K562 (cell line): ENCODE results near the gene CFP. TPM values are rescaled to one million over a fixed set of nuclear protein-coding genes. Genes with fewer than 3 reads are reported as not detected.

Experiments
- ATAC-seq: fragments of 200-7000 bp; cut with Tn5 transposase; 3 replicates; pipeline ENCODE4 v1.9.1; 2020; ENCODE audit warnings: moderate library complexity
- BruUV-seq: library from RNA; stranded (reverse); fragments of 400-500 nt; replicated peaks from 2 replicates; lab custom pipeline; 2021; lab: Mats Ljungman, UMichigan
- CTCF ChIA-PET: fragments of 300-600 bp; formaldehyde crosslinking; extraction: SDS; loops from one replicate; lab custom pipeline; 2021; ENCODE audit warnings: low intra/inter-chr PET ratio; lab: Yijun Ruan, JAX
- POLR2A ChIA-PET: fragments of 300-600, 350-650 bp; sonication (Branson Sonifier 250); formaldehyde crosslinking; extraction: SDS; loops from one replicate; lab custom pipeline; 2021; ENCODE audit warnings: antibody characterized with exemption, inconsistent platforms; lab: Yijun Ruan, JAX
- DNase-seq, 4 experiments: peaks; one replicate each; pipeline versions ENCODE4 v3.0.0 to v3.0.0-alpha.2; 2011 to 2018; ENCODE audit warnings: low spot score in 3 of 4, mixed read lengths in 3 of 4; ENCODE audit errors: extremely low read depth in 1 of 4
- FAIRE-seq: peaks from 2 replicates; lab custom pipeline; 2011; peaks lifted over from hg19 to GRCh38; lab: Jason Lieb, UNC
- H2AFZ ChIP-seq: 2 replicates; pipeline ENCODE4 v1.6.0; 2011; ENCODE audit warnings: low read depth, low read length, control low read depth, inconsistent platforms
- H3K27ac ChIP-seq: fragments of 200-600 bp; 3 replicates; pipeline ENCODE4 v1.8.0; 2011; ENCODE audit warnings: low read depth, mild to moderate bottlenecking, control low read depth, inconsistent platforms, low read length, moderate library complexity, mixed read lengths; ENCODE audit errors: extremely low read depth
- H3K27me3 ChIP-seq, 2 experiments: fragments of 300-600 bp in 1 of 2; 2 replicates in 1 of 2; 3 replicates in 1 of 2; pipeline versions ENCODE4 v1.6.0 to v1.8.0; 2011; ENCODE audit warnings: inconsistent platforms in 2 of 2, low read length in 2 of 2, mild to moderate bottlenecking in 1 of 2, mixed read lengths in 1 of 2, moderate library complexity in 1 of 2; ENCODE audit not compliant: control insufficient read depth in 2 of 2, insufficient read depth in 2 of 2
- H3K36me3 ChIP-seq: fragments of 300-600 bp; 3 replicates; pipeline ENCODE4 v1.8.0; 2011; ENCODE audit warnings: mild to moderate bottlenecking, low read length, inconsistent platforms; ENCODE audit not compliant: control insufficient read depth, insufficient read depth
- H3K4me1 ChIP-seq, 2 experiments: fragments of 200-600 bp in 1 of 2; replicated peaks in 1 of 2; 2 replicates in 1 of 2; 3 replicates in 1 of 2; pipeline versions ENCODE4 v1.5.1 to v1.8.0; 2011; ENCODE audit warnings: inconsistent platforms in 2 of 2, low read length in 2 of 2, mild to moderate bottlenecking in 1 of 2, mixed read lengths in 1 of 2, moderate library complexity in 1 of 2; ENCODE audit not compliant: control insufficient read depth in 2 of 2, insufficient read depth in 2 of 2
- H3K4me2 ChIP-seq: 2 replicates; pipeline ENCODE4 v1.6.1; 2011; ENCODE audit warnings: low read length, control low read depth, inconsistent platforms, mixed read lengths; ENCODE audit not compliant: insufficient read depth
- H3K4me3 ChIP-seq: fragments of 200-600 bp; sonication (generic), shearing (Covaris generic); 2 replicates; pipeline ENCODE4 v1.5.1; 2016; ENCODE audit warnings: control low read depth, inconsistent platforms
- H3K79me2 ChIP-seq: fragments of 200-600 bp; 3 replicates; pipeline ENCODE4 v1.8.0; 2011; ENCODE audit warnings: low read length, inconsistent platforms; ENCODE audit not compliant: control insufficient read depth, insufficient read depth
- H3K9ac ChIP-seq, 2 experiments: 2 replicates each; pipeline versions ENCODE4 v1.6.0 to v1.6.1; 2011; ENCODE audit warnings: low read depth in 2 of 2, low read length in 2 of 2, control low read depth in 1 of 2, inconsistent platforms in 1 of 2, mild to moderate bottlenecking in 1 of 2, mixed read lengths in 1 of 2; ENCODE audit not compliant: insufficient read depth in 1 of 2
- H3K9me1 ChIP-seq: one replicate; pipeline ENCODE4 v1.6.0; 2011; ENCODE audit warnings: inconsistent platforms, mild to moderate bottlenecking, low read length, moderate library complexity; ENCODE audit not compliant: control insufficient read depth, insufficient read depth
- H3K9me3 ChIP-seq: replicated peaks from 2 replicates; pipeline ENCODE4 v1.5.1; 2011; ENCODE audit warnings: low read depth, low read length, inconsistent platforms; ENCODE audit not compliant: control insufficient read depth, insufficient read depth
- H4K20me1 ChIP-seq: replicated peaks from 2 replicates; pipeline ENCODE4 v1.6.1; 2011; ENCODE audit warnings: low read length, inconsistent platforms, mixed read lengths; ENCODE audit not compliant: control insufficient read depth, insufficient read depth
- BRD9 ChIP-seq: fragments of 450-650 bp; IDR thresholded peaks from 2 replicates; pipeline ENCODE4 v1.6.1; 2018; ENCODE audit warnings: low read depth; ENCODE audit not compliant: partially characterized antibody
- CEBPB ChIP-seq: fragments of 450-650 bp; IDR thresholded peaks from 2 replicates; pipeline ENCODE4 v1.6.1; 2016; ENCODE audit warnings: missing genetic modification characterization, missing compliant biosample characterization
- CEBPG ChIP-seq, 3 experiments: fragments of 200-800 bp in 1 of 3; sonication (Bioruptor generic) in 1 of 3; sonication (generic) in 1 of 3; formaldehyde crosslinking in 1 of 3; IDR thresholded peaks in 2 of 3; conservative IDR thresholded peaks in 1 of 3; 2 replicates each; pipeline versions ENCODE4 v1.6.1 to v1.8.0; 2016 to 2022; ENCODE audit warnings: missing compliant biosample characterization in 2 of 3, missing genetic modification characterization in 2 of 3, mild to moderate bottlenecking in 1 of 3, missing genetic modification reagents in 1 of 3
- FOXA1 ChIP-seq: fragments of 450-650 bp; IDR thresholded peaks from 2 replicates; pipeline ENCODE4 v1.6.1; 2016; ENCODE audit warnings: mild to moderate bottlenecking, borderline replicate concordance
- HMBOX1 ChIP-seq: sonication (generic); IDR thresholded peaks from 2 replicates; pipeline ENCODE4 v1.6.1; 2016
- MEF2D ChIP-seq: conservative IDR thresholded peaks from 2 replicates; pipeline ENCODE4 v1.6.1; 2016; ENCODE audit warnings: low read depth, missing genetic modification characterization, missing compliant biosample characterization
- PBX2 ChIP-seq, 2 experiments: IDR thresholded peaks in 1 of 2; conservative IDR thresholded peaks in 1 of 2; 2 replicates each; pipeline ENCODE4 v1.6.1; 2016; ENCODE audit warnings: low read depth in 2 of 2, mild to moderate bottlenecking in 1 of 2, missing compliant biosample characterization in 1 of 2, missing genetic modification characterization in 1 of 2, moderate library complexity in 1 of 2
- WGBS: fragments of 100-300 bp; shearing (Covaris generic); methylation state at CpG from one replicate; pipeline ENCODE4 v1.1.6; 2016; ENCODE audit warnings: low coverage, mixed read lengths; ENCODE audit not compliant: insufficient coverage; ENCODE audit errors: missing lambda C conversion rate; 5-methylcytosine and 5-hydroxymethylcytosine counted together
- in situ Hi-C: fragments of 300-500 bp; cut with MboI; formaldehyde crosslinking; loops from 4 replicates; pipeline ENCODE4 v1.15.0; 2018; ENCODE audit warnings: inconsistent platforms, mixed read lengths
- intact Hi-C: fragments of 100-400 bp; cut with micrococcal nuclease; formaldehyde crosslinking; loops from 2 replicates; pipeline ENCODE4 v1.14.2; 2022
- polyA plus RNA-seq, 8 experiments: library from polyadenylated mRNA; depleted of rRNA in 4 of 8; stranded (reverse) in 5 of 8; unstranded in 3 of 8; fragments of >200 nt; fragmentation: Nextera tagmentation in 2 of 8; fragmentation: Illumina TruSeq in 1 of 8; extraction: Ambion mirVana in 2 of 8; extraction: Trizol in 1 of 8; gene quantifications; 2 replicates each; pipeline versions ENCODE4 v1.2.1 to v1.2.3, GENCODE V29; 2011 to 2014; ENCODE audit warnings: inconsistent platforms in 1 of 8, missing spikeins in 1 of 8
- total RNA-seq, 7 experiments: library from RNA; depleted of rRNA in 6 of 7; stranded (reverse); fragments of >200 nt in 6 of 7; fragmentation: Illumina TruSeq in 2 of 7; extraction: Trizol in 2 of 7; gene quantifications; 2 replicates each; pipeline versions ENCODE4 v1.2.1 to v1.2.3, GENCODE V29; 2011 to 2021; ENCODE audit warnings: low replicate concordance in 1 of 7

The CFP gene
- total and polyA plus RNA-seq, 9 of the 15 experiments (the other 6 are each of a cell fraction or from before 2014, with no cell fraction given): 0.18 to 2.0 (median 0.55) TPM

DNA sequence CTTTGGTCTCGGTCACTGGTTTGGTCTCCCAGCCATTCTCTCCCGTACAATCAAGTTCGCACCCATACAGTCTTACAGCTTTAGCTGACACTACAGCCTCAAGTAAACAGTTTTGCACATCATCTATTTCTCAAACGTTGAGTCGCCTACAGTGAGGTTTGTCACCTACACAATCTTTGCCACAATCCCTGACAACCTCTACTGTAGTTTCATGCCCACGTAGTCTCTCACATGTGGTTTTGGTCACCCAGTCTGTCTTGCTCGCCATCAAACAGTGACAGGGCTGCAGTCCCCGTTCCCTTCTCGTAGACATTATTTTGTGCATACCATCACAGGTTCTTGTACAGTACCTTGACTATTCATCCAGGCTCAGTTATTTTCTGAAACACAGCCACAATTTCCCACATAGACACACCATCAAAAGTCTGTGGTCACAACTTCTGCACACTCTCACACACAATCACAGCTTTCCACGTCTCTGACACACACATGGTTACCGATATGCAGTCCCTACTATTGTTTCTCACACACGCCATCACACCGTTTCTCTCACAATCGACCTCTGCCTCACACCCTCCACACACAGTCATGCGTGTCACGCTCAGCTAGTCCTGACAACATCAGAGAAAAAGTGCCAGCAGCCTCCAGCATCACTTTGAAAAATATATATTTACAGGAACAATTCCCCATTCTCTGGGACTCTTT is 5.3 kb upstream of the CFP start:
- H2AFZ ChIP-seq: no peak overlapping the region
- H4K20me1 ChIP-seq: no peaks in the 10 kb centered on the region
- CTCF ChIA-PET: no interaction called here
- no peak overlapping the region for H3K4me3 ChIP-seq
- intact Hi-C loops (no loop called here), in situ Hi-C loops (no loop called here)
- H3K27ac ChIP-seq: no peak overlapping the region
- no peaks in the 10 kb centered on the region for H3K79me2 ChIP-seq
- no peak for DNase-seq
- BruUV-seq: no TSS peak
- POLR2A ChIA-PET: no interaction called here
- no peaks in the 10 kb centered on the region for H3K27me3 ChIP-seq
- no peak for ATAC-seq
- no peak for TF ChIP-seq BRD9
- no peak overlapping the region for H3K9ac ChIP-seq
- no peak for FAIRE-seq
- H3K4me2 ChIP-seq: no peak overlapping the region
- H3K36me3 ChIP-seq: peaks cover 49% of the 10 kb centered on the region
- 90% methylated on average over 16 of the region's 16 CpGs for WGBS
- H3K9me3 ChIP-seq: no peaks in the 10 kb centered on the region
- H3K4me1 ChIP-seq: peaks cover 3 to 5% of the 10 kb centered on the region in 2 experiments; a peak in 4 of 5 replicates
- H3K9me1 ChIP-seq: no peaks in the 10 kb centered on the region

GRCh38 chrX:47633689-47634590 is 4.2 kb upstream of the CFP start:
- ChIA-PET POLR2A (interaction anchor here (1.7 kb wide), 1 partner anchor 16 kb away, joined by 4 read pairs; the partner anchor contains the start of gene ELK1), CTCF (no interaction called here)
- 53% methylated on average over 14 of the region's 14 CpGs for WGBS
- DNase-seq (no peak), ATAC-seq (no peak; the same call in 2 of the 3 replicates), FAIRE-seq (no peak)
- peaks cover 38% of the 10 kb centered on the region; the same call in 2 of the 3 replicates for H3K36me3 ChIP-seq
- no peaks in the 10 kb centered on the region for H3K9me3 ChIP-seq
- no peaks in the 10 kb centered on the region for H4K20me1 ChIP-seq
- intact Hi-C loops: no loop called here
- no peaks in the 10 kb centered on the region for H3K27me3 ChIP-seq
- peaks cover 8 to 11% of the 10 kb centered on the region in 2 experiments for H3K4me1 ChIP-seq
- no peak overlapping the region for H2AFZ ChIP-seq
- BruUV-seq: no TSS peak
- no peak overlapping the region for H3K9ac ChIP-seq
- H3K9me1 ChIP-seq: no peaks in the 10 kb centered on the region
- in situ Hi-C loops: no loop called here
- no peak overlapping the region for H3K27ac ChIP-seq
- no peak overlapping the region for H3K4me2 ChIP-seq
- H3K79me2 ChIP-seq: no peaks in the 10 kb centered on the region
- H3K4me3 ChIP-seq: no peak overlapping the region
- TF ChIP-seq CEBPB: peak; percentile 86
- peak; percentile 50; the same call in 1 of the 2 replicates for TF ChIP-seq HMBOX1
- TF ChIP-seq CEBPG (CRISPR knock-in tag; IDR thresholded peaks at IDR 0.05): no peak
- peak in 1 of 2 experiments; percentile 62; a peak in 2 of 4 replicates for TF ChIP-seq CEBPG (tag; conservative IDR thresholded peaks at IDR 0.05 in 1 of 2, IDR thresholded peaks at IDR 0.05 in 1 of 2)
- TF ChIP-seq FOXA1: no peak
- TF ChIP-seq PBX2 (CRISPR knock-in tag; IDR thresholded peaks at IDR 0.05; ENCODE audit: low read depth): no peak
- TF ChIP-seq PBX2 (tag; conservative IDR thresholded peaks at IDR 0.05; ENCODE audit: low read depth): 0 out of 2 replicates have a peak, but pooled peaks have one; percentile 15
- TF ChIP-seq MEF2D (tag): no peak
